VCaP (cell line): ENCODE data around the gene COMMD7.

Experiments used
- H3K27ac ChIP-seq: fragments of 450-650 bp; 2 replicates; pipeline ENCODE4 v1.5.1; 2017
- TF ChIP-seq, protein P1 (sequence below): fragments of 450-650 bp; conservative IDR thresholded peaks from 2 replicates; pipeline ENCODE4 v1.5.1; 2017; ENCODE audit warnings: mild to moderate bottlenecking, moderate library complexity

The COMMD7 gene

DNA sequence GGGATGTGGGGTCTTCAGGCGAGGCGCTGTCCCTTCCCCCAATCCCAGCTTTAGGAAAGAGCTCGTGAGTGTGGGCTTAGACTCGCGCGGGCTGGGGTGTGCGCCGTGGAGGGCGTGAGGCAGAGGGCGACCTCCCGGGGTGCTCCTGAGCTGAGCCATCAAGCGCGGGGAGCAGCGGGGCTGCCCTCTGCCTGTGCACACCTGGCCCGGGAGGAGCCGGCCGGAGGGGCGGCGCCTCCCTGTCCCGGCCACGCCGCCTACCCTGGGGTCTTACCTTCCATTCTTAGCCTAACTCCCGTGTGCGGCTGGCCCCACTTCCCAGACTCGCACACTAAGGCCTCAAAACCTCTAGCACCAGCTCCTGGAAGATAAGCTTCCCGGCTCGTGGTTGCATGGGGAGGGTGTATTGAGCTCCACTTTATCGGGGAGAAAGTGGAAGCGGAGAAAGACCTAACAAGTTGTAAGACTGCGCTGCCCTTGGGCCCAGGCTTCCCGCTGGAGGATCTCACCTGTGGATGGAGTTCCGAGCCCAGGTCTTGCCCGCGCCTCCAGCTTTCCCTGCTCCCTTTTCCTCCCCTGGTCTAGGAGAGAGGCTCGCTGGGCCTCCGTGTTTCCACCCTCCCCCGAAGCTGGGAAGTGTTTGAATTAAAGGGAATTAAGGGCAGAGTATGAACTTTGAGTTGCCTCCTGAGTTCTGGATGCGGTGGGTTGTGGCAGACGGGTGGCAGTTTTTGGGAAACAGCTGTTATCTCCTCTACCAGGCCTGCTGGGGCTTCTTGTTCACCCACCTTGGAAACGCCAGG lies 20.1 kb upstream of the COMMD7 start:
- TF ChIP-seq, protein P1, sequence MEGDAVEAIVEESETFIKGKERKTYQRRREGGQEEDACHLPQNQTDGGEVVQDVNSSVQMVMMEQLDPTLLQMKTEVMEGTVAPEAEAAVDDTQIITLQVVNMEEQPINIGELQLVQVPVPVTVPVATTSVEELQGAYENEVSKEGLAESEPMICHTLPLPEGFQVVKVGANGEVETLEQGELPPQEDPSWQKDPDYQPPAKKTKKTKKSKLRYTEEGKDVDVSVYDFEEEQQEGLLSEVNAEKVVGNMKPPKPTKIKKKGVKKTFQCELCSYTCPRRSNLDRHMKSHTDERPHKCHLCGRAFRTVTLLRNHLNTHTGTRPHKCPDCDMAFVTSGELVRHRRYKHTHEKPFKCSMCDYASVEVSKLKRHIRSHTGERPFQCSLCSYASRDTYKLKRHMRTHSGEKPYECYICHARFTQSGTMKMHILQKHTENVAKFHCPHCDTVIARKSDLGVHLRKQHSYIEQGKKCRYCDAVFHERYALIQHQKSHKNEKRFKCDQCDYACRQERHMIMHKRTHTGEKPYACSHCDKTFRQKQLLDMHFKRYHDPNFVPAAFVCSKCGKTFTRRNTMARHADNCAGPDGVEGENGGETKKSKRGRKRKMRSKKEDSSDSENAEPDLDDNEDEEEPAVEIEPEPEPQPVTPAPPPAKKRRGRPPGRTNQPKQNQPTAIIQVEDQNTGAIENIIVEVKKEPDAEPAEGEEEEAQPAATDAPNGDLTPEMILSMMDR = no peak
- H3K27ac ChIP-seq = peak overlapping the region; percentile 83

DNA sequence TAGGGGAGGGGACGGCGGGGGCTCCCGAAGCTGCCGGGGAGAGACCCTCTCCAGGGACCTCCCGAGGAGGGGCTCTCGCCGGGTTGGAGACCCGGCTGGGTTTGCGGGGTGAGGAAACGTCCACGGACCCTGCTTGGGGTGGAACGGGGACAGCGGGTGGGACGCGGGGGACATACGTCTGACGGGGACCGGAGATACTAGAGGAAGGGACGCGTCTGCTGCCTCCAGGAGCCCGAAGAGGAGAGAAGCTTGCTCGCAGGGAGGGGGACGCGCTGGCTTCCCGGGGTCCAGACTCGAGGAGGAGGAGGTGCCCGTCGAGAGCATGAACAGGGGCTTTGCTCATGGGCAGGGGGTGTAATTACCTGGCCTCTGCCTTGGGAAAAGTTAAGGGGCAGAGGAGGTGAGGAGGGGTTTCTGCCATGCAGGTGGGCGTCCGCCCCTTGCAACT lies 19.5 kb upstream of the COMMD7 start:
- TF ChIP-seq, protein P1 = no peak
- H3K27ac ChIP-seq = peak overlapping the region; percentile 83

DNA sequence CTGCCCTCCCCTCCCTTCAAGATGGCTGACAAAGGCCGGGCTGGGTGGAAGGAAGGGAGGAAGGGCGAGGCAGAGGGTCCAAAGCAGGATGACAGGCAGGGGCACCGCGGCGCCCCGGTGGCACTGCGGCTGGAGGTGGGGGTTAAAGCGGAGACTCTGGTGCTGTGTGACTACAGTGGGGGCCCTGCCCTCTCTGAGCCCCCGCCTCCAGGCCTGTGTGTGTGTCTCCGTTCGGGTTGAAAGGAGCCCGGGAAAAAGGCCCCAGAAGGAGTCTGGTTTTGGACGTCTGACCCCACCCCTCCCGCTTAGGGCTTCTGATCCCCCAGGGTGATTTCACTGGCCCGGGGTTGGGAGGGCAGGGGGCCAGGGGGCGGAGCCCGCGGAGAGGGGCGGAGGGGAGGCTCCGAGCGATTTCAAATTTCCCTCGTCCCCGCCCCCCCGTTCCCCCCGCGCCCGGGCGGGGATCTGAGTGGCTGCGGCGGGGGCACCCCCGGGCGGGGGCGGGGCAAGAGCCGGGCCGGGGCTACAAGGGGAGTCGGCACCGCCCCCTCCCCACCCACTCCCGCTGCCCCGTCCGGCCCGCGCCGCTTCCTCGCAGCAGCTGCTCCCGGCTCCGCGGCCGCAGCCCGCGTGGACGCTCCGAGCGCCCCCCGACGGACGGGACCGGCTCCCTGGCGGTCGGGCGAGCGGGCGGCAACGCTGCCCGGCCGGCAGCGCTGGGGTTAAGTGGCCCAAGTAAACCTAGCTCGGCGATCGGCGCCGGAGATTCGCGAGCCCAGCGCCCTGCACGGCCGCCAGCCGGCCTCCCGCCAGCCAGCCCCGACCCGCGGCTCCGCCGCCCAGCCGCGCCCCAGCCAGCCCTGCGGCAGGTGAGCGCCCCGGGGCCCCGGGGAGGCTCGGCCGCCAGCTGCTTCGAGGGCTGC lies 18.8 kb upstream of the COMMD7 start, which contains the start of gene DNMT3B:
Gene DNMT3B, plus strand, starts transcription at position 555 of the 923 bp plus-strand sequence. CDS start 17,939 bp downstream, outside the sequence.
- TF ChIP-seq, protein P1 = peak; percentile 56
- peak within 1 kb of the TSS; percentile 83 for H3K27ac ChIP-seq

DNA sequence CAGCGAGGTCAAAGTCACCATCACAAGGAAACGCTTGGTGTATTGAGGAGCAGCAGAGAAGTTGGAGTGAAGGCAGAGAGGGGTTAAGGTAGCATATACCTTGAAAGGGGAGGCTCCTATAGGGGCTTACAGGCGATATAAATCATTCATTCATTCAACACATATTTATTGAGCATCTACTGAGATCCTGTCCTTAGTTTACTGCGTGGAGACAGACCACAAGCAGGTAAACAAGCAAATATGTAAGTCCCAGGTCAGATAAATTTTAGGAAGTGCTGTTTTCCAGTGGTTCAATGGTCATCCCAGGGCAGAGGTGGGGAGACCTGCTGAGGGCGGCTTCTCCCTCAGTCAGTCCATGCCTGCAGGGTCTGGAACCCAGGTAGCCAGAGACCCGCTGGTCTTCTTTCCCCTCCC lies 18.2 kb upstream of the COMMD7 start:
- TF ChIP-seq, protein P1 = no peak
- H3K27ac ChIP-seq = peak overlapping the region; percentile 83

DNA sequence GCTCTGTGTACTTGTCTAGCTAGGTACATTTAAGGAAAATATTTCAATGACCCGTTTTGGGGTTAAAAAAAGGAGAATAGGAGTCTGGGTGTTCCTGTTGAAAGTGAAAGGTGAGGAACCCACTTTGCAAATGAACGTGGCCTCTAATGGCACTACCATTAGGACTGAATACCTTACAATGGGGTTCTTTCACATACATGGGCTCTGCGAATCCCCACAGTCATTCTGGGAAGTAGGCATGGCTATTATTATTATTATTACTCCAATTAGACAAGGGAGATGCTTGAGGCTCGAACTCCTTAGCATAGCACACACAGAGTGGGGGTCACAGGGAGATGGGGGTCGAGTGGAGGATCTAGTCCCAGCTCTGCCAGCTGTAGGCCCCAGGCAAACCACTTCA lies 12.9 kb upstream of the COMMD7 start:
- TF ChIP-seq, protein P1 = no peak
- H3K27ac ChIP-seq = no peak overlapping the region

DNA sequence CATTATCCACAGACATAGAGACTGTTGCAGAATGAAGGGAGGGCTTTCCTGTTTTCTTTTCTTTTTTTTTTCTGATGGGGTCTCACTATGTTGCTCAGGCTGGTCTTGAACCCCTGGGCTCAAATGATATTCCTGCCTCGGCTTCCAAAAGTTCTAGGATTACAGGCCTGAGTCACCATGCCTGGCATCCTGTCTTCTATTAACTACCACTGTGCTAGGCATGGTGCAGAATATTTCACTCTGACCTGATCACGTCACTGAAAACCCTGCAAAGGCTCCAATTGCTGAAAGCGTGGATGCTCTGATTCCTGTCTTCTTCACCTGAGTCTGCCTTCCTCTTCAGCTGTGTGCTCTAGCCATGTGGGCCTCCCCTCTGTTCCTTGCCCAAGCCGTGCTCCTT lies 10.5 kb upstream of the COMMD7 start:
- no peak overlapping the region for H3K27ac ChIP-seq
- TF ChIP-seq, protein P1 = no peak
